Measurements from ENCODE around the gene TBC1D14. TPM values are rescaled to one million over a fixed set of nuclear protein-coding genes. Genes with fewer than 3 reads are reported as not detected.

TBC1D14 gene
- total RNA-seq, 2 donors from 2014 or later, result 46.7 to 49.9 TPM

GRCh38 chr4:6965329-6965728 is 55.7 kb downstream of the TBC1D14 start:
- H3K36me3 ChIP-seq, result peaks cover 6% of the 10 kb centered on the region
- H3K4me1 ChIP-seq (ENCODE audit: control insufficient read depth in 1 of 2, low read depth in 2 of 2), result no peaks in the 10 kb centered on the region
- DNase-seq (ENCODE audit: low spot score) (no peak), ATAC-seq (ENCODE audit: insufficient number of reproducible peaks, low FRiP score, low read depth) (no peak)
- H3K27ac ChIP-seq, result no peak overlapping the region
- H3K27me3 ChIP-seq (replicated peaks; ENCODE audit: insufficient read depth), result no peaks in the 10 kb centered on the region
- H3K4me3 ChIP-seq, result no peak overlapping the region
- no peaks in the 10 kb centered on the region for H3K9me3 ChIP-seq
- TF ChIP-seq CTCF (IDR thresholded peaks at IDR 0.05), result no peak

- ATAC-seq (ENCODE audit: insufficient number of reproducible peaks, low FRiP score, low read depth), result no peak
- TF ChIP-seq CTCF (IDR thresholded peaks at IDR 0.05), result no peak
- Histone ChIP-seq H3K9me3 (no peaks in the 10 kb centered on the region), H3K36me3 (peaks cover 6% of the 10 kb centered on the region), H3K4me3 (no peak overlapping the region), H3K27ac (no peak overlapping the region), H3K4me1 (ENCODE audit: control insufficient read depth in 1 of 2, low read depth in 2 of 2) (no peaks in the 10 kb centered on the region), H3K27me3 (replicated peaks; ENCODE audit: insufficient read depth) (no peaks in the 10 kb centered on the region)
- no peak for DNase-seq (ENCODE audit: low spot score)
Measured at GRCh38 chr4:6967846-6968340, 58.3 kb downstream of the TBC1D14 start.

GRCh38 chr4:6968496-6968895 is 58.9 kb downstream of the TBC1D14 start:
- DNase-seq (ENCODE audit: low spot score), result no peak
- TF ChIP-seq CTCF (IDR thresholded peaks at IDR 0.05), result no peak
- H3K27me3 ChIP-seq (replicated peaks; ENCODE audit: insufficient read depth), result no peaks in the 10 kb centered on the region
- H3K4me3 ChIP-seq, result no peak overlapping the region
- H3K36me3 ChIP-seq, result peaks cover 6% of the 10 kb centered on the region
- ATAC-seq (ENCODE audit: insufficient number of reproducible peaks, low FRiP score, low read depth), result no peak
- no peaks in the 10 kb centered on the region for H3K4me1 ChIP-seq (ENCODE audit: control insufficient read depth in 1 of 2, low read depth in 2 of 2)
- H3K27ac ChIP-seq, result no peak overlapping the region
- no peaks in the 10 kb centered on the region for H3K9me3 ChIP-seq

GRCh38 chr4:6969826-6970800 is 60.5 kb downstream of the TBC1D14 start:
- H3K36me3 ChIP-seq, result peaks cover 6% of the 10 kb centered on the region
- H3K27ac ChIP-seq, result no peak overlapping the region
- no peak overlapping the region for H3K4me3 ChIP-seq
- no peaks in the 10 kb centered on the region for H3K9me3 ChIP-seq
- ATAC-seq (ENCODE audit: insufficient number of reproducible peaks, low FRiP score, low read depth), result no peak
- H3K27me3 ChIP-seq (replicated peaks; ENCODE audit: insufficient read depth), result no peaks in the 10 kb centered on the region
- H3K4me1 ChIP-seq (ENCODE audit: control insufficient read depth in 1 of 2, low read depth in 2 of 2), result peaks cover 3 to 10% of the 10 kb centered on the region in 2 donors
- no peak for DNase-seq (ENCODE audit: low spot score)
- no peak for TF ChIP-seq CTCF (IDR thresholded peaks at IDR 0.05)

DNA sequence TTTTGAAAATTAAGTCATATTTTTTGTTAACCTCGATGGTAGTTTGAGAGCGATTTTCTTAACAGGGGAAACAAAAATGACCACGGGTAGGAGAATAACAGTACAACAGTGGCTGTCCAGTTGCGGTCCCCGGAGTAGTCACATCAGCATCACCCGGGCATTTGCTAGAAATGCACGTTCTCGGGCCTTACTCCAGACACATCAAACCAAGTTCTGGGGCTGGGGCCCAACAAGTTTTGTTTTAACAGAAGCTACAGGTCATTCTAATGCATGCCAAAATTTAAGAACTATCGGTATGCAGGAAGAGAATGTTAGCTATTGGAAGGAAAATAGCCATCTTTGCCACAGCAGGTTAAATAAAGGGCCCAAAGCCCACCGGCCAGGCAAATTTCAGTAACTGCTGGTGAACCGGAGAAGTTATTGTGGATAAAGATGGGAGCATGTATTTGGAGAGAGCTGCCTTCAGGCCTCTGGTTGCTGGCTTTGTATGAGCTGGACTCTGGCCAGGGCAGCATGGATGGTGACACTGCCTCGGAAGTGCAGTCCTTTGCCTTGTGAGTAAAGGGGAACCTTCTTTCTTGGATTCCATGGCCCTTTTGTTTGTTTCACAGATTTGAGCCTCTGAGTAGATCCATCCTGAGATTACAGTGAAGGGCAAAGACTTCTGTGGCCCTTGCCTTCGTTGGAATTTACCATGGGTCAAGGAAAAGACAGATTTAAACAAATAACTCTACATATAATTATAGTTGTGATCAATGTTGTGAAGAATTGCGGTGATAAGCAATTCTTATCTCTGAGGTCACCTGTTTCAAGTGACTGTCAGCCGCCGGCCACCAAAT is 62.1 kb downstream of the TBC1D14 start:
- DNase-seq (ENCODE audit: low spot score) (no peak), ATAC-seq (ENCODE audit: insufficient number of reproducible peaks, low FRiP score, low read depth) (no peak)
- Histone ChIP-seq H3K27ac (no peak overlapping the region), H3K27me3 (replicated peaks; ENCODE audit: insufficient read depth) (no peaks in the 10 kb centered on the region), H3K36me3 (peaks cover 6% of the 10 kb centered on the region), H3K4me3 (no peak overlapping the region), H3K4me1 (ENCODE audit: control insufficient read depth in 1 of 2, low read depth in 2 of 2) (peaks cover 3 to 10% of the 10 kb centered on the region in 2 donors), H3K9me3 (no peaks in the 10 kb centered on the region)
- no peak for TF ChIP-seq CTCF (IDR thresholded peaks at IDR 0.05)
